HG03378 (cell line): ENCODE data around the gene MCF2L.

Experiments used
- ATAC-seq: cut with Tn5 transposase; IDR thresholded peaks from one replicate; pipeline ENCODE4 v1.9.1; 2021; ENCODE audit warnings: mild to moderate bottlenecking, moderate library complexity; ENCODE audit not compliant: unreplicated experiment

The MCF2L gene

GRCh38 chr13:113145496-113145895 is 176.5 kb downstream of the MCF2L start:
- ATAC-seq = no peak

GRCh38 chr13:113145911-113146598 is 177.0 kb downstream of the MCF2L start:
- ATAC-seq = no peak

GRCh38 chr13:113146750-113147149 is 177.7 kb downstream of the MCF2L start:
- no peak for ATAC-seq

DNA sequence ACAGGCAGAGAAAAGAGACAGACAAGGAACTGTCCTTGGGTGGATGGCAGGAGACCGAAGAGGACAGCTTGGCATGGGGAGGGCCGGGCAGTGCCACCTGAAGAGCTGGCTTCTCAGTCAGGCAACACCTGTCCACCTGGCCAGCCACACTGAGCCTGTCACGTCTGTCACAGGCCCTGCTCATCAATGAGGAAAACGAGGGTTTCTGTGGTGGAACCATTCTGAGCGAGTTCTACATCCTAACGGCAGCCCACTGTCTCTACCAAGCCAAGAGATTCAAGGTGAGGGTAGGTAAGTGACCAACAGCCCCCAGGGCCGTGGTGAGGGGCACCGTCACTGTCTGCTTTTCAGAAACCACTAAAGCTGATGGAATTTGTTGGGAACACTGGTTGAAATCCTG is 178.2 kb downstream of the MCF2L start:
- ATAC-seq = no peak

DNA sequence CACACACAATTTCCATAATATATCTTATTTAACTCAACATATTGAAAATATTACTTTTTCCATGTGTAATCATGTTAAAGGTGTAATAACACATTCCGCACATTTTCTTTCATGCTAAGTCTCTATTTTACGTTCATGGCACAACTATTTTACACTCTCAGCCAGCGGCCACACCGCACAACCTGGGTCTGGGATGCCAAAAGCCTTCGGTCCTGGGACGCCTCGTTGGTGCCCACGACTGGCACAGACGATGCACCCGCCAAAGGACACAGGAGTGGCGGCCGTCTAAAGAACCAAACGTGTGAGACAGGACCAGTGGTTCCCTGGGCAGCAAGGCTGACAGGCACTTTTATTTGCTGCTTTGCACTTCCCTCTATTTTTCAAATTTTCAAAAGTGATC is 179.4 kb downstream of the MCF2L start:
- no peak for ATAC-seq

GRCh38 chr13:113148940-113149503 is 180.0 kb downstream of the MCF2L start:
- ATAC-seq = no peak
